ENCODE results near the gene UNC5A.

Gene UNC5A

DNA sequence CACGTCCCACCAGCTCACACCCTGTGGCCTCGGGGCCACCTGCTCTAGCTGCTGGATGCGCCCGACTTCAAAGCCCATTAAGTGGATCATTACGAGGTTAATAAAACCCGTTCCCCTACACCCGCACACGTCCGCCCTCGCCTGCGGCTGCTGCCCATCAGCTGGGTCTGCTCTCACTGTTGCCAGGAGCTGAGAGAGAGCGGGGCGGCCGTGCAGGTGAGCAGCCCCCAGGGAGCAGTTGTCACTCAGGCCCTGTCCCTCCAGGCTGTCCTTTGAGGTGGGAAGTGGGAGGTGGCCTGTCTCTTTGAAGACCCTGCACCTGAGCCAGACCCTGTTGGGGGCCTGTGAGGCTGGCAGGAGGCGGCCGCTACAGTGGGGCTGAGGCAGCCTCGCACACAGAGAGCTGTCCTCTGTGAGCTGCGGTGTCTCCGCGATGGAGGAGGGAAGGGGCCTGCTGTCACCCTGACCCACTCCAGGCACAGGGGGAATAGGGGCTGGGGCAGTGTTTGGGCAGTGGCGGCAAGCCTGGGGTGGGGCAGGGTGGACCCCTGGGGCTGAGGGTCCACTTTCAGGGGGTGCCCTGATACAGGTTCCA is 12.8 kb upstream of the UNC5A start:
- no peak for TF ChIP-seq CTCF (conservative IDR thresholded peaks at IDR 0.05; ENCODE audit: low read length)
- no peak for DNase-seq (ENCODE audit: low read depth)
- H3K4me3 ChIP-seq (ENCODE audit: low read length): no peak overlapping the region

GRCh38 chr5:176798086-176798876 is 12.1 kb upstream of the UNC5A start:
- H3K4me3 ChIP-seq (ENCODE audit: low read length): no peak overlapping the region
- no peak for TF ChIP-seq CTCF (conservative IDR thresholded peaks at IDR 0.05; ENCODE audit: low read length)
- DNase-seq (ENCODE audit: low read depth): no peak

- no peak for DNase-seq (ENCODE audit: low read depth)
- H3K4me3 ChIP-seq (ENCODE audit: low read length): no peak overlapping the region
- no peak for TF ChIP-seq CTCF (conservative IDR thresholded peaks at IDR 0.05; ENCODE audit: low read length)
These were observed 11.4 kb upstream of the UNC5A start for GRCh38 chr5:176798949-176799348.

- H3K4me3 ChIP-seq (ENCODE audit: low read length): no peak overlapping the region
- DNase-seq (ENCODE audit: low read depth): no peak
- no peak for TF ChIP-seq CTCF (conservative IDR thresholded peaks at IDR 0.05; ENCODE audit: low read length)
These were observed 10.9 kb upstream of the UNC5A start for GRCh38 chr5:176799488-176799887.

GRCh38 chr5:176800024-176800423 is 10.3 kb upstream of the UNC5A start:
- TF ChIP-seq CTCF (conservative IDR thresholded peaks at IDR 0.05; ENCODE audit: low read length): no peak
- no peak for DNase-seq (ENCODE audit: low read depth)

GRCh38 chr5:176802116-176802784 is 8.1 kb upstream of the UNC5A start:
- no peak overlapping the region for H3K4me3 ChIP-seq (ENCODE audit: low read length)
- no peak for TF ChIP-seq CTCF (conservative IDR thresholded peaks at IDR 0.05; ENCODE audit: low read length)
- no peak for DNase-seq (ENCODE audit: low read depth)

More at GRCh38 chr5:176800024-176800423, 10.3 kb upstream of the UNC5A start:
- H3K4me3 ChIP-seq (ENCODE audit: low read length): no peak overlapping the region

All from AG10803 (cell line).